8988T (cell line): ENCODE data around the gene DSC2.

Experiments used
- DNase-seq: peaks from one replicate; pipeline ENCODE4 v3.0.0; 2011

Gene DSC2

GRCh38 chr18:31097666-31098065, 4.6 kb downstream of the DSC2 start:
- DNase-seq: no peak

- DNase-seq: no peak
These were observed 8.3 kb downstream of the DSC2 start for GRCh38 chr18:31093880-31094279.

GRCh38 chr18:31093294-31093693, 8.9 kb downstream of the DSC2 start:
- no peak for DNase-seq

- DNase-seq: no peak
These were observed 10.9 kb downstream of the DSC2 start for GRCh38 chr18:31091350-31091749.

GRCh38 chr18:31088532-31088931, 13.7 kb downstream of the DSC2 start:
- no peak for DNase-seq

- no peak for DNase-seq
These were observed 22.2 kb downstream of the DSC2 start for GRCh38 chr18:31079973-31080372.

GRCh38 chr18:31077878-31078277, 24.3 kb downstream of the DSC2 start:
- no peak for DNase-seq

- no peak for DNase-seq
These were observed 30.0 kb downstream of the DSC2 start for GRCh38 chr18:31072175-31072574.

GRCh38 chr18:31070206-31070605, 32.0 kb downstream of the DSC2 start:
- DNase-seq: no peak

GRCh38 chr18:31066266-31066665, 36.0 kb downstream of the DSC2 start:
- no peak for DNase-seq

GRCh38 chr18:31065036-31065773, 37.0 kb downstream of the DSC2 start:
- no peak for DNase-seq

- no peak for DNase-seq
These were observed 38.1 kb downstream of the DSC2 start for GRCh38 chr18:31064130-31064529.

GRCh38 chr18:31061945-31062344, 40.3 kb downstream of the DSC2 start:
- DNase-seq: no peak

- DNase-seq: no peak
These were observed 43.3 kb downstream of the DSC2 start for GRCh38 chr18:31058897-31059296.

GRCh38 chr18:31057917-31058316, 44.3 kb downstream of the DSC2 start:
- DNase-seq: no peak

GRCh38 chr18:31057051-31057450, 45.2 kb downstream of the DSC2 start:
- DNase-seq: no peak

GRCh38 chr18:31056296-31056695, 45.9 kb downstream of the DSC2 start:
- no peak for DNase-seq

- DNase-seq: no peak
These were observed 51.6 kb downstream of the DSC2 start for GRCh38 chr18:31050635-31051034.

- no peak for DNase-seq
These were observed 53.0 kb downstream of the DSC2 start for GRCh38 chr18:31049189-31049588.

- DNase-seq: no peak
These were observed 54.0 kb downstream of the DSC2 start for GRCh38 chr18:31048216-31048615.

- DNase-seq: no peak
These were observed 55.3 kb downstream of the DSC2 start for GRCh38 chr18:31046916-31047315.

- DNase-seq: no peak
These were observed 56.6 kb downstream of the DSC2 start for GRCh38 chr18:31045599-31045998.

GRCh38 chr18:31044926-31045325, 57.3 kb downstream of the DSC2 start:
- no peak for DNase-seq

- DNase-seq: no peak
These were observed 58.5 kb downstream of the DSC2 start for GRCh38 chr18:31043709-31044108.
